ENCODE data around the gene MGAT2. TPM values are rescaled to one million over a fixed set of nuclear protein-coding genes. Genes with fewer than 3 reads are reported as not detected.

MGAT2 gene
- total RNA-seq, 2 donors from 2014 or later = 30.0 to 34.5 TPM

- peaks cover 6% of the 10 kb centered on the region for H3K36me3 Mint-ChIP-seq (ENCODE audit: low read depth)
- peak overlapping the region; percentile 96 for H3K27ac Mint-ChIP-seq
- H3K4me1 Mint-ChIP-seq = peaks cover 30% of the 10 kb centered on the region
- ATAC-seq = peak; percentile 50
- DNase-seq = peak in 1 of 3 donors; percentile 20
- no peaks in the 10 kb centered on the region for H3K9me3 ChIP-seq (ENCODE audit: control insufficient read depth, low read length, poor library complexity, severe bottlenecking)
- no peaks in the 10 kb centered on the region for H3K27me3 Mint-ChIP-seq
- peak overlapping the region; percentile 97 for H3K4me3 Mint-ChIP-seq
Observed at GRCh38 chr14:49586673-49587460, 33.7 kb upstream of the MGAT2 start.

- DNase-seq (no peak), ATAC-seq (no peak)
- peaks cover 13% of the 10 kb centered on the region for H3K4me1 Mint-ChIP-seq
- H3K9me3 ChIP-seq (ENCODE audit: control insufficient read depth, low read length, poor library complexity, severe bottlenecking) = no peaks in the 10 kb centered on the region
- peak overlapping the region; percentile 84 for H3K27ac Mint-ChIP-seq
- H3K36me3 Mint-ChIP-seq (ENCODE audit: low read depth) = peaks cover 3% of the 10 kb centered on the region
- no peak overlapping the region for H3K4me3 Mint-ChIP-seq
- no peaks in the 10 kb centered on the region for H3K27me3 Mint-ChIP-seq
Observed at GRCh38 chr14:49589387-49589786, 31.2 kb upstream of the MGAT2 start.

- H3K4me3 Mint-ChIP-seq = no peak overlapping the region
- ATAC-seq (no peak), DNase-seq (no peak)
- no peak overlapping the region for H3K27ac Mint-ChIP-seq
- no peaks in the 10 kb centered on the region for H3K9me3 ChIP-seq (ENCODE audit: control insufficient read depth, low read length, poor library complexity, severe bottlenecking)
- H3K27me3 Mint-ChIP-seq = no peaks in the 10 kb centered on the region
- peaks cover 5% of the 10 kb centered on the region for H3K4me1 Mint-ChIP-seq
- H3K36me3 Mint-ChIP-seq (ENCODE audit: low read depth) = no peaks in the 10 kb centered on the region
Observed at GRCh38 chr14:49593016-49593415, 27.6 kb upstream of the MGAT2 start.

- no peak for ATAC-seq
- Mint-ChIP-seq H3K27ac (no peak overlapping the region), H3K4me1 (peaks cover 9% of the 10 kb centered on the region)
Observed at GRCh38 chr14:49594347-49595091, 26.1 kb upstream of the MGAT2 start.

GRCh38 chr14:49598189-49598484 is 22.5 kb upstream of the MGAT2 start:
- Mint-ChIP-seq H3K36me3 (ENCODE audit: low read depth) (no peaks in the 10 kb centered on the region), H3K27ac (peak overlapping the region; percentile 99), H3K4me3 (peak overlapping the region; percentile 98), H3K4me1 (peaks cover 16% of the 10 kb centered on the region), H3K27me3 (no peaks in the 10 kb centered on the region)
- ATAC-seq (peak; percentile 5), DNase-seq (no peak)
- no peaks in the 10 kb centered on the region for H3K9me3 ChIP-seq (ENCODE audit: control insufficient read depth, low read length, poor library complexity, severe bottlenecking)

More at GRCh38 chr14:49594347-49595091, 26.1 kb upstream of the MGAT2 start:
- DNase-seq = no peak
- no peaks in the 10 kb centered on the region for H3K9me3 ChIP-seq (ENCODE audit: control insufficient read depth, low read length, poor library complexity, severe bottlenecking)
- no peaks in the 10 kb centered on the region for H3K36me3 Mint-ChIP-seq (ENCODE audit: low read depth)
- H3K27me3 Mint-ChIP-seq = no peaks in the 10 kb centered on the region
- no peak overlapping the region for H3K4me3 Mint-ChIP-seq

GRCh38 chr14:49598485-49599300 is 21.9 kb upstream of the MGAT2 start, which contains the start of gene LRR1:
LRR1 (plus strand) TSS chr14:49598940; CDS start chr14:49599021, 81 bp downstream.
- Mint-ChIP-seq H3K27me3 (no peaks in the 10 kb centered on the region), H3K36me3 (ENCODE audit: low read depth) (no peaks in the 10 kb centered on the region), H3K4me1 (peaks cover 16% of the 10 kb centered on the region), H3K4me3 (peak within 1 kb of the TSS; percentile 98), H3K27ac (peak within 1 kb of the TSS; percentile 99)
- DNase-seq (peak; percentile 73 to 90 (median 75)), ATAC-seq (peak; percentile 88)
- H3K9me3 ChIP-seq (ENCODE audit: control insufficient read depth, low read length, poor library complexity, severe bottlenecking) = no peaks in the 10 kb centered on the region

GRCh38 chr14:49607583-49607982 is 13.0 kb upstream of the MGAT2 start:
- no peak for DNase-seq
- Mint-ChIP-seq H3K4me1 (no peaks in the 10 kb centered on the region), H3K4me3 (no peak overlapping the region), H3K36me3 (ENCODE audit: low read depth) (no peaks in the 10 kb centered on the region), H3K27ac (no peak overlapping the region), H3K27me3 (no peaks in the 10 kb centered on the region)
- no peak for ATAC-seq
- no peaks in the 10 kb centered on the region for H3K9me3 ChIP-seq (ENCODE audit: control insufficient read depth, low read length, poor library complexity, severe bottlenecking)

GRCh38 chr14:49612251-49612650 is 8.3 kb upstream of the MGAT2 start:
- Mint-ChIP-seq H3K27ac (peak overlapping the region; percentile 6), H3K4me3 (no peak overlapping the region), H3K27me3 (no peaks in the 10 kb centered on the region), H3K36me3 (ENCODE audit: low read depth) (no peaks in the 10 kb centered on the region), H3K4me1 (peaks cover 5% of the 10 kb centered on the region)
- ATAC-seq (no peak), DNase-seq (no peak)
- H3K9me3 ChIP-seq (ENCODE audit: control insufficient read depth, low read length, poor library complexity, severe bottlenecking) = no peaks in the 10 kb centered on the region

- DNase-seq = no peak
- H3K36me3 Mint-ChIP-seq (ENCODE audit: low read depth) = no peaks in the 10 kb centered on the region
Observed at GRCh38 chr14:49612671-49613070, 7.9 kb upstream of the MGAT2 start.

GRCh38 chr14:49614196-49614595 is 6.4 kb upstream of the MGAT2 start:
- Mint-ChIP-seq H3K27ac (no peak overlapping the region), H3K36me3 (ENCODE audit: low read depth) (peaks cover 6% of the 10 kb centered on the region), H3K4me1 (peaks cover 18% of the 10 kb centered on the region), H3K4me3 (no peak overlapping the region), H3K27me3 (no peaks in the 10 kb centered on the region)
- ATAC-seq (no peak), DNase-seq (no peak)
- no peaks in the 10 kb centered on the region for H3K9me3 ChIP-seq (ENCODE audit: control insufficient read depth, low read length, poor library complexity, severe bottlenecking)

More at GRCh38 chr14:49612671-49613070, 7.9 kb upstream of the MGAT2 start:
- no peak overlapping the region for H3K4me3 Mint-ChIP-seq
- peak overlapping the region; percentile 6 for H3K27ac Mint-ChIP-seq
- no peak for ATAC-seq
- H3K27me3 Mint-ChIP-seq = no peaks in the 10 kb centered on the region
- no peaks in the 10 kb centered on the region for H3K9me3 ChIP-seq (ENCODE audit: control insufficient read depth, low read length, poor library complexity, severe bottlenecking)
- peaks cover 9% of the 10 kb centered on the region for H3K4me1 Mint-ChIP-seq

GRCh38 chr14:49615776-49616175 is 4.8 kb upstream of the MGAT2 start:
- no peaks in the 10 kb centered on the region for H3K9me3 ChIP-seq (ENCODE audit: control insufficient read depth, low read length, poor library complexity, severe bottlenecking)
- Mint-ChIP-seq H3K36me3 (ENCODE audit: low read depth) (peaks cover 10% of the 10 kb centered on the region), H3K4me1 (peaks cover 22% of the 10 kb centered on the region), H3K27me3 (no peaks in the 10 kb centered on the region), H3K27ac (peak overlapping the region; percentile 99), H3K4me3 (no peak overlapping the region)
- no peak for ATAC-seq
- no peak for DNase-seq

GRCh38 chr14:49617852-49618519 is 2.6 kb upstream of the MGAT2 start:
- no peaks in the 10 kb centered on the region for H3K9me3 ChIP-seq (ENCODE audit: control insufficient read depth, low read length, poor library complexity, severe bottlenecking)
- H3K36me3 Mint-ChIP-seq (ENCODE audit: low read depth) = peaks cover 11% of the 10 kb centered on the region
- ATAC-seq (no peak), DNase-seq (no peak)
- peak overlapping the region; percentile 99 for H3K27ac Mint-ChIP-seq
- H3K4me1 Mint-ChIP-seq = peaks cover 30% of the 10 kb centered on the region
- H3K4me3 Mint-ChIP-seq = peak overlapping the region; percentile 96
- H3K27me3 Mint-ChIP-seq = no peaks in the 10 kb centered on the region

All from T-helper 17 cell (primary cell).